Measurements from ENCODE around the gene INCA1. TPM values are rescaled to one million over a fixed set of nuclear protein-coding genes. Genes with fewer than 3 reads are reported as not detected.

The INCA1 gene
- total and polyA plus RNA-seq, 2 of the 13 experiments (the other 11 are each of a cell fraction or from before 2014, with no cell fraction given): 0.93 to 2.6 TPM

DNA sequence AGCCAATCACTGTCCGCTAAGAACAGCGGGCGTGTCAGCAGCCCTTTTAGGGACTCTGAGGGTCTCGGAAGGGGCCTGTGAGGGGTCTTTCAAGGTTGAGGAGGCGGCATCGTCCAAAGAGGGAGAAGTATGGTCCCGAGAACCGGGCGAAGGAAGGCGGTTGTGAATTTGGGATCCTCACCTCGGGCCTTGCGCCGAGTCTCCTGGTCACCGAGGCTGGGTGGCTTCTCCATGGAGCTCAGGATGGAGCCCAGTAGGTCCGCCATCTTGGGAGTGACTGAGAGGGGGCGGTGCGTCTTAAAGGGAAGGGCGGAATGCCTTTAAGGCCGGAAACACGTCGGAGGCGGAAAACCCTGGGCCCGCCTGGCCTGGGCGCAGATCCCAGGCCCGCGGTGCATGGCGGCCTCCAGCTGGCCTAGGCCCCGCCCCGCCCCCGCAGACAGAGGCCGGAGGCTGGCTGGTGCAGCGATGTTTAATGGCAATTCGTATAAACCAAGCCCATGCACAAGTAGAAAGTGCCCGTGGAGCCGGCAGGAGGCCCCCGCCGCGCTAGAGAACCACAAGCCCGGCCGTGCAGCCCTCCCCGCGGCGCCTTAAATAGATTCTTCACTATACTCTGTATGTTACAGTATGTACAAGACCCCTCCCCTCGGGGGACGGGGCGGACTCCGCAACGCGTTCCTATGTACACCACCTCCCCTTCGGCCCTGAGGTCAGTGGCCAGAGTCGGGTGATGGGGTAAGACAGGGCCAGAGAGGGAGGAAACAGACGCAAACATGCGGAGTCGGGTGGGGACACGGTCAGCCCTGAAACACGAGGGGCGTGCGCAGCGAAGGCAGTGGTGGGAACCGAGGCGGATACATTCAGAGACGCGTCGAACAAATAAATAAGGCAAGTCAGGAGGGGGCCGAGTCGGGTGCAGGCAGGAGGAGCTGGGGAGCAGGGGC lies 29.5 kb downstream of the INCA1 start, which contains the start of gene SPAG7 (continued):
- TF ChIP-seq SIX1 (CRISPR knock-in tag; IDR thresholded peaks at IDR 0.05; ENCODE audit: borderline replicate concordance): peak; percentile 53; the same call in 1 of the 2 replicates
- peak; percentile 58 for TF ChIP-seq MED8 (CRISPR knock-in tag; IDR thresholded peaks at IDR 0.05; ENCODE audit: insufficient replicate concordance)
- TF ChIP-seq ZBTB38 (CRISPR knock-in tag; IDR thresholded peaks at IDR 0.05): peak; percentile 70
- TF ChIP-seq ZBTB8A (CRISPR knock-in tag; IDR thresholded peaks at IDR 0.05; ENCODE audit: borderline replicate concordance, low read depth): no peak; the same call in 1 of the 2 replicates
- TF ChIP-seq, protein P1, sequence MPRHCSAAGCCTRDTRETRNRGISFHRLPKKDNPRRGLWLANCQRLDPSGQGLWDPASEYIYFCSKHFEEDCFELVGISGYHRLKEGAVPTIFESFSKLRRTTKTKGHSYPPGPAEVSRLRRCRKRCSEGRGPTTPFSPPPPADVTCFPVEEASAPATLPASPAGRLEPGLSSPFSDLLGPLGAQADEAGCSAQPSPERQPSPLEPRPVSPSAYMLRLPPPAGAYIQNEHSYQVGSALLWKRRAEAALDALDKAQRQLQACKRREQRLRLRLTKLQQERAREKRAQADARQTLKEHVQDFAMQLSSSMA (CRISPR knock-in tag; IDR thresholded peaks at IDR 0.05): peak; percentile 98
- TF ChIP-seq TCF7 (IDR thresholded peaks at IDR 0.05; ENCODE audit: low read depth): no peak
- TF ChIP-seq, protein P2, sequence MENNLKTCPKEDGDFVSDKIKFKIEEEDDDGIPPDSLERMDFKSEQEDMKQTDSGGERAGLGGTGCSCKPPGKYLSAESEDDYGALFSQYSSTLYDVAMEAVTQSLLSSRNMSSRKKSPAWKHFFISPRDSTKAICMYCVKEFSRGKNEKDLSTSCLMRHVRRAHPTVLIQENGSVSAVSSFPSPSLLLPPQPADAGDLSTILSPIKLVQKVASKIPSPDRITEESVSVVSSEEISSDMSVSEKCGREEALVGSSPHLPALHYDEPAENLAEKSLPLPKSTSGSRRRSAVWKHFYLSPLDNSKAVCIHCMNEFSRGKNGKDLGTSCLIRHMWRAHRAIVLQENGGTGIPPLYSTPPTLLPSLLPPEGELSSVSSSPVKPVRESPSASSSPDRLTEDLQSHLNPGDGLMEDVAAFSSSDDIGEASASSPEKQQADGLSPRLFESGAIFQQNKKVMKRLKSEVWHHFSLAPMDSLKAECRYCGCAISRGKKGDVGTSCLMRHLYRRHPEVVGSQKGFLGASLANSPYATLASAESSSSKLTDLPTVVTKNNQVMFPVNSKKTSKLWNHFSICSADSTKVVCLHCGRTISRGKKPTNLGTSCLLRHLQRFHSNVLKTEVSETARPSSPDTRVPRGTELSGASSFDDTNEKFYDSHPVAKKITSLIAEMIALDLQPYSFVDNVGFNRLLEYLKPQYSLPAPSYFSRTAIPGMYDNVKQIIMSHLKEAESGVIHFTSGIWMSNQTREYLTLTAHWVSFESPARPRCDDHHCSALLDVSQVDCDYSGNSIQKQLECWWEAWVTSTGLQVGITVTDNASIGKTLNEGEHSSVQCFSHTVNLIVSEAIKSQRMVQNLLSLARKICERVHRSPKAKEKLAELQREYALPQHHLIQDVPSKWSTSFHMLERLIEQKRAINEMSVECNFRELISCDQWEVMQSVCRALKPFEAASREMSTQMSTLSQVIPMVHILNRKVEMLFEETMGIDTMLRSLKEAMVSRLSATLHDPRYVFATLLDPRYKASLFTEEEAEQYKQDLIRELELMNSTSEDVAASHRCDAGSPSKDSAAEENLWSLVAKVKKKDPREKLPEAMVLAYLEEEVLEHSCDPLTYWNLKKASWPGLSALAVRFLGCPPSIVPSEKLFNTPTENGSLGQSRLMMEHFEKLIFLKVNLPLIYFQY (CRISPR knock-in tag; IDR thresholded peaks at IDR 0.05; ENCODE audit: borderline replicate concordance): peak; percentile 62
- TF ChIP-seq, protein P3, sequence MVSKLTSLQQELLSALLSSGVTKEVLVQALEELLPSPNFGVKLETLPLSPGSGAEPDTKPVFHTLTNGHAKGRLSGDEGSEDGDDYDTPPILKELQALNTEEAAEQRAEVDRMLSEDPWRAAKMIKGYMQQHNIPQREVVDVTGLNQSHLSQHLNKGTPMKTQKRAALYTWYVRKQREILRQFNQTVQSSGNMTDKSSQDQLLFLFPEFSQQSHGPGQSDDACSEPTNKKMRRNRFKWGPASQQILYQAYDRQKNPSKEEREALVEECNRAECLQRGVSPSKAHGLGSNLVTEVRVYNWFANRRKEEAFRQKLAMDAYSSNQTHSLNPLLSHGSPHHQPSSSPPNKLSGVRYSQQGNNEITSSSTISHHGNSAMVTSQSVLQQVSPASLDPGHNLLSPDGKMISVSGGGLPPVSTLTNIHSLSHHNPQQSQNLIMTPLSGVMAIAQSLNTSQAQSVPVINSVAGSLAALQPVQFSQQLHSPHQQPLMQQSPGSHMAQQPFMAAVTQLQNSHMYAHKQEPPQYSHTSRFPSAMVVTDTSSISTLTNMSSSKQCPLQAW (CRISPR knock-in tag; IDR thresholded peaks at IDR 0.05): peak; percentile 38; the same call in 1 of the 2 replicates
- TF ChIP-seq PAF1 (CRISPR knock-in tag; IDR thresholded peaks at IDR 0.05): 0 out of 2 replicates have a peak, but pooled peaks have one; percentile 15
- TF ChIP-seq WIZ (CRISPR knock-in tag; IDR thresholded peaks at IDR 0.05): peak; percentile 27; the same call in 1 of the 2 replicates
- TF ChIP-seq ELF3 (CRISPR knock-in tag; IDR thresholded peaks at IDR 0.05): peak; percentile 47
- TF ChIP-seq MATR3 (CRISPR knock-in tag; IDR thresholded peaks at IDR 0.05): no peak
- TF ChIP-seq, protein P4, sequence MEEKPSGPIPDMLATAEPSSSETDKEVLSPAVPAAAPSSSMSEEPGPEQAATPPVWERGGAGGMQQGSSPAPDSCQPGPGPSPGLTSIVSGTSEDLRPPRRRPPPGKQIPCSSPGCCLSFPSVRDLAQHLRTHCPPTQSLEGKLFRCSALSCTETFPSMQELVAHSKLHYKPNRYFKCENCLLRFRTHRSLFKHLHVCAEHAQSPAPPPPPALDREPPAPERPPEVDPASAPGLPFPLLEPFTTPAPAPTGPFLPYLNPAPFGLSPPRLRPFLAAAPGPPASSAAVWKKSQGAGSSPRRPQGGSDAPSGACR (CRISPR knock-in tag; IDR thresholded peaks at IDR 0.05): peak; percentile 82; the same call in 1 of the 2 replicates
- peak; percentile 68 for TF ChIP-seq ZNF891 (CRISPR knock-in tag; IDR thresholded peaks at IDR 0.05)
- TF ChIP-seq, protein P5, sequence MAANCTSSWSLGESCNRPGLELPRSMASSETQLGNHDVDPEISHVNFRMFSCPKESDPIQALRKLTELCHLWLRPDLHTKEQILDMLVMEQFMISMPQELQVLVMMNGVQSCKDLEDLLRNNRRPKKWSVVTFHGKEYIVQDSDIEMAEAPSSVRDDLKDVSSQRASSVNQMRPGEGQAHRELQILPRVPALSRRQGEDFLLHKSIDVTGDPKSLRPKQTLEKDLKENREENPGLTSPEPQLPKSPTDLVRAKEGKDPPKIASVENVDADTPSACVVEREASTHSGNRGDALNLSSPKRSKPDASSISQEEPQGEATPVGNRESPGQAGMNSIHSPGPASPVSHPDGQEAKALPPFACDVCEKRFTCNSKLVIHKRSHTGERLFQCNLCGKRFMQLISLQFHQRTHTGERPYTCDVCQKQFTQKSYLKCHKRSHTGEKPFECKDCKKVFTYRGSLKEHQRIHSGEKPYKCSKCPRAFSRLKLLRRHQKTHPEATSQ (CRISPR knock-in tag; IDR thresholded peaks at IDR 0.05; ENCODE audit: borderline replicate concordance): no peak
- 0 out of 2 replicates have a peak, but pooled peaks have one; percentile 7 for TF ChIP-seq SOX5 (CRISPR knock-in tag; IDR thresholded peaks at IDR 0.05; ENCODE audit: borderline replicate concordance)
- TF ChIP-seq POGZ (CRISPR knock-in tag; IDR thresholded peaks at IDR 0.05): peak; percentile 59; the same call in 1 of the 2 replicates
- 0 out of 2 replicates have a peak, but pooled peaks have one; percentile 50 for TF ChIP-seq ZNF839 (CRISPR knock-in tag; IDR thresholded peaks at IDR 0.05; ENCODE audit: borderline replicate concordance)
- peak; percentile 73 for TF ChIP-seq PCBP1 (IDR thresholded peaks at IDR 0.05; ENCODE audit: borderline replicate concordance, low read depth, low read length)
- TF ChIP-seq ESRRA (CRISPR knock-in tag; IDR thresholded peaks at IDR 0.05; ENCODE audit: low read depth): peak; percentile 14; the same call in 1 of the 2 replicates

All from HepG2 (cell line).